Cerebellar nuclear complex (tissue), 1 donor: Measurements from ENCODE around the gene HGFAC.

Experiments used
- DNase-seq, 2 experiments: peaks; one replicate each; lab custom pipeline; 2025; lab: John Stamatoyannopoulos, UW

The HGFAC gene

GRCh38 chr4:3486541-3487540 is 45.1 kb downstream of the HGFAC start:
- DNase-seq: no peak

- no peak for DNase-seq
Measured at GRCh38 chr4:3487861-3488260, 46.1 kb downstream of the HGFAC start.

DNA sequence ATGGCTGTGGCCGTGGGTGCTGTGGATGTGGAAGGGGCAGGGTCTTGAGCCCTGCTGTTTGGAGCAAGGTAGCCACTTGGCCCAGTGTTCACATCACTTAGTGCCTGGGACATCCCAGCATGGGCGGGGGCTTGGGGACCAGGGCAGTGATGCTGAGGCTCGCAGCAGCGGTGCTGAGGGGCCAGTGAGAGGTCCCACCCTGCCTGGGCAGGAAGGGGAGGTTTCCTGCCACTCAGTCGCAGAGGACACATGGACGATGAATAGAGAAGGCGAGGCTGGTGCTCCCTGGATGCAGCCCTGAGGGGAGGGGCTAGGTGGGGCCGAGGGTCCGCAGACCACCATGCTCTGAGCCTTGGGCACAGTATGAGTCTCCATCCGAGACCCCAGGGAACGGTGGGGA is 47.1 kb downstream of the HGFAC start:
- DNase-seq: no peak

GRCh38 chr4:3489451-3489962 is 47.7 kb downstream of the HGFAC start:
- no peak for DNase-seq

DNA sequence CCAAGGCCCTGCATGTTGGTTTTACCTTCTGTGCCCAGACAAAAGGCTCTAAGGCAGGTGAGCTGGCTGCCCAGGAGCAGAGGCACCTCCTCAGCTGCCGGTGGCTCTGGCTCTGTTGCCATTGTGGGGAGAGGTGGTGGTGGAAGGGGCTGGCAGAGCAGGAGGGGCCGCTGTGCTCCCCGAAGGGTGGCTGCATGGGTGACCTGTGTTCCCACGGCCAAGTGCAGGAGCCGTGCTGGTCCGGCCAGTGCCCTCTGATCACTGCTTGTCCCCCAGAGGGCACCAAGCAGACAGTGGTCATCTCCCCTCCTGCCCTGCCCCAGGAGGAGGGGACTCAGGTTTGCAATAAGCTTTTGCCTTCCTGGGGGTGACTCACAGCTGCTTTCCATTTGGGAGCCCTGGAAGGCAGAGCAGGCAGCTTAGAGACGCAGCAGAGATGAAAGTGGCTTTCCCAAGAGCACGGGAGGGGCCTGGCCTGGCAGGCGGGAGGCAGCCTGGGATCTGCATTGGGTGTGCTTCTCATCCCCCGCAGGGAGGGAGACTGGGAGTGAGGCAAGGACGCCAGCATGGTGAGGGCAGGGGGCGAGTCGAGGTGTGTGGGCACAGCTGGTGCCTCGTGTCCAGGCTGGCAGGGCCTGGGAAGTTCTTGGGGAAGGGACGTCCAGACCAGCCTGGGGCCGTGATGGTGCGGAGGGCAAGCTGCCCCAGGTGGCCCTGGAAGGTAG is 50.1 kb downstream of the HGFAC start:
- DNase-seq: no peak

GRCh38 chr4:3492741-3493719 is 51.3 kb downstream of the HGFAC start:
- no peak for DNase-seq

- DNase-seq: no peak
Measured at GRCh38 chr4:3493720-3494461, 52.1 kb downstream of the HGFAC start.

DNA sequence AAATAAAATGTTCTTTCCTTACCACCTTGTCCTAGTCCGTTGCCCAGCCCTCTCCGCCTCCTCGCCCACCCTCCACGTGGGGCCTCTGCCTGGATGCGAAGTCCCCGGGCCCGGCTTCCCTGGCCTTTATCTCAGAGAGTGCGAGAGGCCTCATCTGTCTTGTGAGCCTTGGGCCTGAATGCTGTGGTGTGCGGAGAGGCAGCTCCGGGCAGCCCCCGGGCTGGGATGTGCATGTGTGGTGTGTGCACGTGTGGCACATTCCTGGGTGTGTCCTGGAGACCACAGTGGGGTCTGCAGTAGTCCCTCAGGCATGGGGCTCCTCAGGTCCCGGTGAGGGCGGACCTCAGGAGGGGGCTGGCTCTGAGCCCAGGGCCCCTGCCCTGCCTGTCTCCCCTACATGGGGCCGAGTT is 52.7 kb downstream of the HGFAC start:
- no peak for DNase-seq

GRCh38 chr4:3495204-3495975 is 53.6 kb downstream of the HGFAC start:
- no peak for DNase-seq

DNA sequence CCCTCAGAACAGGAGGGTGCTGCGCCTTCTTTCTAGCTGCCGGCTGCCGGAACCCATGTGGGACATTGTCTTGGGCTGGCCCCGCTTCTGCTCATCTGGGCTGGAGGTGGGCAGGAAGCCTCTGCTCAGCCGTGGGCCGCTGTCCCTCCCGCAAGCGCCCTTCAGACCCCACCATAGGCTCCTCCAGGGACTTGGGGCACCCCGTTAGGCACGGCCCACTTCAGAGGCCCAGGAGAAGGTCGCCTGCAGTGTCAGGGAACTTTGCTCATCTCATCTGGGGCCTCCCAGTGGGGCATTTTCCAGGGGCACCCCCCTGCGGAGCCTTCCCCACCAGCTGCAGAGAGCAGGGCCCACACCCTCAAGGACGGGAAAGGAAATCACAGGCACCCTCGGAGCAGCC is 54.3 kb downstream of the HGFAC start:
- no peak for DNase-seq

GRCh38 chr4:3497095-3497494 is 55.3 kb downstream of the HGFAC start:
- DNase-seq: no peak

DNA sequence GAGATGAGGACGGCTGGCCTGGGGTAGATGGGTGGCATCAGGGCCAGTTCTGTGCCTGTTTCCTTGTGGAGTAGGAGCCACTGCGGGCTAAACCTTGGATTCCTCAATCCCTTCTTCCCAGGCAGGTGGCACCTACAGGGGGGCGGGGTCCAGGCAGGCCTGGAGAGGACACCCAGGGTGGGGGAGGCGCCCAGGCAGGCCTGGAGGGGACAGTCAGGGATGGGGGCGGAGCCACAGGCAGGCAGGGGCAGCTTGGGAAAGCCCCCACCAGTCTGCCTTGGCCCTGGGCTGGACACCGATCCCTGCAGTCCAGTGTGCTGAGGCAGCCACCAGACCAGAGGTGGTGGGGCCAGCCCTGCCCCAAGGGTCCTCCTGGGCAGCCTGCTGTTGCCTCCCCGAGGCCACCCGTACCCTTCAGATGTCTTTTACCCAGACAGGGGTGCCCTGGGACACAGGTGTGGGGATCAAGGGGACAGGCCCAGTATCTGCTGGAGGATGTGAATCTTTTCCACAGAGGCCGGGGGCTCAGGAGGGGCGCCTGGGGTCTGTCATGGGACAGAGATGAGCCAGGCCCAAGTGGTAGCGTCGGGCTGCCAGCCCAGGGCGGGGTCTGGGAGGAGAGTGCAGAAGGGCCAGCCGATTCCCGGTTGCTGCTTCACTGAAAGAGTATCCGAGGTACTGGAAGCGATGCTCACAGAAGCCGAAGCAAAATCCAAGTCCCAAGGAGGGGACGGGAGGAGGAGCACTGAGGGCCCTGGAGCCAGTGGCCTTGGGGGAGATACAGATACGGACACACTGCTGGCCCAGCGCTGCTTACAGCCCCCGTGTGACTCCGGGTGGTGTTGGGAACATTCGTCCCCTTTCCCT is 56.0 kb downstream of the HGFAC start:
- no peak for DNase-seq

GRCh38 chr4:3498407-3498806 is 56.6 kb downstream of the HGFAC start:
- no peak for DNase-seq
